ENCODE results near the gene PPM1F. TPM values are rescaled to one million over a fixed set of nuclear protein-coding genes. Genes with fewer than 3 reads are reported as not detected.

PPM1F gene
- total RNA-seq, 2 donors from 2014 or later = 37.0 to 45.9 TPM

- ATAC-seq (ENCODE audit: insufficient number of reproducible peaks, low FRiP score, low read depth) (no peak), DNase-seq (ENCODE audit: low spot score) (no peak)
- H3K27me3 ChIP-seq (replicated peaks; ENCODE audit: insufficient read depth) = no peaks in the 10 kb centered on the region
- H3K9me3 ChIP-seq = no peaks in the 10 kb centered on the region
- peaks cover 3% of the 10 kb centered on the region for H3K36me3 ChIP-seq
- H3K27ac ChIP-seq = peak overlapping the region; percentile 53 to 71
- TF ChIP-seq CTCF (IDR thresholded peaks at IDR 0.05) = no peak
- peak overlapping the region; percentile 90 for H3K4me3 ChIP-seq
- H3K4me1 ChIP-seq (ENCODE audit: control insufficient read depth in 1 of 2, low read depth in 2 of 2) = peaks cover 12 to 16% of the 10 kb centered on the region in 2 donors
These were observed 29.2 kb upstream of the PPM1F start for GRCh38 chr22:21981874-21982273.

GRCh38 chr22:21980547-21980946 lies 27.9 kb upstream of the PPM1F start:
- Histone ChIP-seq H3K9me3 (no peaks in the 10 kb centered on the region), H3K27ac (no peak overlapping the region), H3K27me3 (replicated peaks; ENCODE audit: insufficient read depth) (no peaks in the 10 kb centered on the region), H3K4me1 (ENCODE audit: control insufficient read depth in 1 of 2, low read depth in 2 of 2) (peaks cover 12 to 16% of the 10 kb centered on the region in 2 donors), H3K36me3 (peaks cover 3% of the 10 kb centered on the region), H3K4me3 (no peak overlapping the region)
- TF ChIP-seq CTCF (IDR thresholded peaks at IDR 0.05) = no peak
- no peak for ATAC-seq (ENCODE audit: insufficient number of reproducible peaks, low FRiP score, low read depth)
- no peak for DNase-seq (ENCODE audit: low spot score)

GRCh38 chr22:21978564-21979386 lies 26.1 kb upstream of the PPM1F start:
- Histone ChIP-seq H3K27me3 (replicated peaks; ENCODE audit: insufficient read depth) (no peaks in the 10 kb centered on the region), H3K9me3 (no peaks in the 10 kb centered on the region), H3K4me1 (ENCODE audit: control insufficient read depth in 1 of 2, low read depth in 2 of 2) (peaks cover 12 to 16% of the 10 kb centered on the region in 2 donors), H3K27ac (no peak overlapping the region), H3K4me3 (no peak overlapping the region), H3K36me3 (peaks cover 15% of the 10 kb centered on the region)
- ATAC-seq (ENCODE audit: insufficient number of reproducible peaks, low FRiP score, low read depth) = no peak
- DNase-seq (ENCODE audit: low spot score) = no peak
- no peak for TF ChIP-seq CTCF (IDR thresholded peaks at IDR 0.05)

- Histone ChIP-seq H3K27ac (no peak overlapping the region), H3K36me3 (peaks cover 20% of the 10 kb centered on the region), H3K4me3 (no peak overlapping the region), H3K4me1 (ENCODE audit: control insufficient read depth in 1 of 2, low read depth in 2 of 2) (peaks cover 12 to 16% of the 10 kb centered on the region in 2 donors), H3K27me3 (replicated peaks; ENCODE audit: insufficient read depth) (no peaks in the 10 kb centered on the region), H3K9me3 (no peaks in the 10 kb centered on the region)
- ATAC-seq (ENCODE audit: insufficient number of reproducible peaks, low FRiP score, low read depth) = no peak
- no peak for DNase-seq (ENCODE audit: low spot score)
- no peak for TF ChIP-seq CTCF (IDR thresholded peaks at IDR 0.05)
These were observed 25.2 kb upstream of the PPM1F start for GRCh38 chr22:21977814-21978213.

DNA sequence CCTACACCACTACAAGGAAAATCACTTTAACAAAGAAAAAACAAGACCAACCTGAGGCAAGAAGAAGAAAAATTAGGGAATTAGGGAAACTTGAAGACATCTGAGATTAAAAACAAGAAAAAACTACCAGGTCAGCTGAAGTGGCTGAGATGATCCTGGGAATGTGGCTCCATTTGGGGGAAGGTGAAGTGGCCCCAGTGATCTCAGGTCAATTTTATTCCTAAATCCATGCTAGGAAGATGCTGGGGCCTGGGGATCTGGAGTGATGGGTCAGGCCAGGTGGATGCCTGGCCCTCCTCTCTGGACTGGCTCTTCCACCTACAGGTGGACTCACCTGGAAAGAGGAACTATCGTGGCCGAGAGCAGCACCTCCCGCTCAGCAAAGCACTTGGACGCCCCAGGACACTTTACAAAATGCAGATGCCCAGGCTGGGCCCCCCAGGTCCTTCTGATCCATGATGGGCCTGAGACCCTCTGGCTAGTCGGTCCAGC lies 23.3 kb upstream of the PPM1F start:
- Histone ChIP-seq H3K27me3 (replicated peaks; ENCODE audit: insufficient read depth) (no peaks in the 10 kb centered on the region), H3K36me3 (peaks cover 33% of the 10 kb centered on the region)
- no peak for DNase-seq (ENCODE audit: low spot score)

More for the DNA sequence above, 23.3 kb upstream of the PPM1F start:
- ATAC-seq (ENCODE audit: insufficient number of reproducible peaks, low FRiP score, low read depth) = no peak
- no peak for TF ChIP-seq CTCF (IDR thresholded peaks at IDR 0.05)
- peaks cover under 1 to 5% of the 10 kb centered on the region in 2 donors for H3K4me1 ChIP-seq (ENCODE audit: control insufficient read depth in 1 of 2, low read depth in 2 of 2)
- H3K4me3 ChIP-seq = no peak overlapping the region
- H3K27ac ChIP-seq = no peak overlapping the region
- no peaks in the 10 kb centered on the region for H3K9me3 ChIP-seq
